A549 (cell line): Measurements from ENCODE around the gene SNTA1.

Experiments used
- CEBPB ChIP-seq, 2 experiments: fragments of >200 bp in 1 of 2; sonication (Bioruptor Twin) in 1 of 2; formaldehyde crosslinking in 1 of 2; IDR thresholded peaks; 2 replicates each; pipeline ENCODE4 v1.6.1; 2012 to 2016
- EP300 ChIP-seq, 2 experiments: fragments of >200 bp; sonication (Bioruptor Twin); formaldehyde crosslinking; IDR thresholded peaks; 2 replicates in 1 of 2; 3 replicates in 1 of 2; pipeline ENCODE4 v1.6.1; 2016 to 2017
- GATA3 ChIP-seq: IDR thresholded peaks from 2 replicates; pipeline ENCODE4 v1.6.1; 2012; ENCODE audit warnings: borderline replicate concordance
- HEYL ChIP-seq: fragments of 250-450 bp; sonication (Bioruptor Pico); IDR thresholded peaks from 2 replicates; pipeline ENCODE4 v1.8.0; 2021; ENCODE audit warnings: mild to moderate bottlenecking, moderate library complexity
- JUN ChIP-seq, 2 experiments: fragments of >200 bp; sonication (Bioruptor Twin); formaldehyde crosslinking; IDR thresholded peaks; 2 replicates in 1 of 2; 3 replicates in 1 of 2; pipeline ENCODE4 v1.6.1; 2016 to 2017
- MAFK ChIP-seq: fragments of 450-650 bp; IDR thresholded peaks from 2 replicates; pipeline ENCODE4 v1.6.1; 2014; ENCODE audit not compliant: partially characterized antibody
- POLR2A ChIP-seq: IDR thresholded peaks from 2 replicates; pipeline ENCODE4 v1.6.1; 2012; ENCODE audit warnings: mild to moderate bottlenecking, low read length
- RAD21 ChIP-seq, 2 experiments: fragments of >200 bp in 1 of 2; sonication (Bioruptor Twin) in 1 of 2; formaldehyde crosslinking in 1 of 2; IDR thresholded peaks in 1 of 2; conservative IDR thresholded peaks in 1 of 2; 2 replicates in 1 of 2; 3 replicates in 1 of 2; pipeline ENCODE4 v1.6.1; 2012 to 2018; ENCODE audit warnings: inconsistent platforms in 1 of 2
- TF ChIP-seq, protein P1 (sequence below): fragments of >200 bp; sonication (Bioruptor Twin); formaldehyde crosslinking; IDR thresholded peaks from 3 replicates; pipeline ENCODE4 v1.5.1; 2016
- TF ChIP-seq, protein P2 (sequence below): fragments of 250-450 bp; sonication (Bioruptor Pico); IDR thresholded peaks from 2 replicates; pipeline ENCODE4 v1.5.0; 2021; ENCODE audit warnings: mild to moderate bottlenecking, moderate library complexity, borderline replicate concordance
- TF ChIP-seq, protein P3 (sequence below): fragments of 200-600 bp; sonication (generic); IDR thresholded peaks from 2 replicates; pipeline ENCODE4 v1.6.1; 2016; ENCODE audit warnings: antibody characterized with exemption, mild to moderate bottlenecking, moderate library complexity
- TF ChIP-seq, protein P4 (sequence below): IDR thresholded peaks from 2 replicates; pipeline ENCODE4 v1.6.1; 2012

DNA sequence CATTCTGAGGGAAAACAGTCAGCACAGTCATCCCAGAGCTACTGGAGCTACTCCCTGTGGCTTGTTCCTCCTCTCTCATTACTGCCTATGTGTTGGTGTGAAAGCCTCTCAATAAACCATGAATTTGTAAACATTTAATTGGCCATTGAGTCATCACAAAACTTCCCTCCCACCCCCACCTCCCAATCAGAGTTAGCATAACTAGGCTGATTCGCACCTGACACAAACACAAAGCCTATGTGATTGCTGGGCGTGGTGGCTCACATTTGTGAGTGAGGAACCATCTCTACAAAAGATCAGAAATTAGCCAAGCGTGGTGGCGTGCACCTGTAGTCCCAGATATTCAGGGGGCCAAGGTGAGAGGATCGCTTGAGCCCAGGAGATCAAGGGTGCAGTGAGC, 17.1 kb upstream of the SNTA1 start:
- TF ChIP-seq, protein P1, sequence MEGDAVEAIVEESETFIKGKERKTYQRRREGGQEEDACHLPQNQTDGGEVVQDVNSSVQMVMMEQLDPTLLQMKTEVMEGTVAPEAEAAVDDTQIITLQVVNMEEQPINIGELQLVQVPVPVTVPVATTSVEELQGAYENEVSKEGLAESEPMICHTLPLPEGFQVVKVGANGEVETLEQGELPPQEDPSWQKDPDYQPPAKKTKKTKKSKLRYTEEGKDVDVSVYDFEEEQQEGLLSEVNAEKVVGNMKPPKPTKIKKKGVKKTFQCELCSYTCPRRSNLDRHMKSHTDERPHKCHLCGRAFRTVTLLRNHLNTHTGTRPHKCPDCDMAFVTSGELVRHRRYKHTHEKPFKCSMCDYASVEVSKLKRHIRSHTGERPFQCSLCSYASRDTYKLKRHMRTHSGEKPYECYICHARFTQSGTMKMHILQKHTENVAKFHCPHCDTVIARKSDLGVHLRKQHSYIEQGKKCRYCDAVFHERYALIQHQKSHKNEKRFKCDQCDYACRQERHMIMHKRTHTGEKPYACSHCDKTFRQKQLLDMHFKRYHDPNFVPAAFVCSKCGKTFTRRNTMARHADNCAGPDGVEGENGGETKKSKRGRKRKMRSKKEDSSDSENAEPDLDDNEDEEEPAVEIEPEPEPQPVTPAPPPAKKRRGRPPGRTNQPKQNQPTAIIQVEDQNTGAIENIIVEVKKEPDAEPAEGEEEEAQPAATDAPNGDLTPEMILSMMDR: no peak
- TF ChIP-seq, protein P2, sequence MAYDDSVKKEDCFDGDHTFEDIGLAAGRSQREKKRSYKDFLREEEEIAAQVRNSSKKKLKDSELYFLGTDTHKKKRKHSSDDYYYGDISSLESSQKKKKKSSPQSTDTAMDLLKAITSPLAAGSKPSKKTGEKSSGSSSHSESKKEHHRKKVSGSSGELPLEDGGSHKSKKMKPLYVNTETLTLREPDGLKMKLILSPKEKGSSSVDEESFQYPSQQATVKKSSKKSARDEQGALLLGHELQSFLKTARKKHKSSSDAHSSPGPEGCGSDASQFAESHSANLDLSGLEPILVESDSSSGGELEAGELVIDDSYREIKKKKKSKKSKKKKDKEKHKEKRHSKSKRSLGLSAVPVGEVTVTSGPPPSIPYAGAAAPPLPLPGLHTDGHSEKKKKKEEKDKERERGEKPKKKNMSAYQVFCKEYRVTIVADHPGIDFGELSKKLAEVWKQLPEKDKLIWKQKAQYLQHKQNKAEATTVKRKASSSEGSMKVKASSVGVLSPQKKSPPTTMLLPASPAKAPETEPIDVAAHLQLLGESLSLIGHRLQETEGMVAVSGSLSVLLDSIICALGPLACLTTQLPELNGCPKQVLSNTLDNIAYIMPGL: no peak
- TF ChIP-seq POLR2A (no peak), JUN (IDR thresholded peaks at IDR 0.05) (no peak), RAD21 (conservative IDR thresholded peaks at IDR 0.05 in 1 of 2, IDR thresholded peaks at IDR 0.05 in 1 of 2) (no peak), HEYL (CRISPR knock-in tag) (no peak), CEBPB (IDR thresholded peaks at IDR 0.05) (no peak), GATA3 (no peak), EP300 (IDR thresholded peaks at IDR 0.05) (no peak), MAFK (no peak)
- TF ChIP-seq, protein P3, sequence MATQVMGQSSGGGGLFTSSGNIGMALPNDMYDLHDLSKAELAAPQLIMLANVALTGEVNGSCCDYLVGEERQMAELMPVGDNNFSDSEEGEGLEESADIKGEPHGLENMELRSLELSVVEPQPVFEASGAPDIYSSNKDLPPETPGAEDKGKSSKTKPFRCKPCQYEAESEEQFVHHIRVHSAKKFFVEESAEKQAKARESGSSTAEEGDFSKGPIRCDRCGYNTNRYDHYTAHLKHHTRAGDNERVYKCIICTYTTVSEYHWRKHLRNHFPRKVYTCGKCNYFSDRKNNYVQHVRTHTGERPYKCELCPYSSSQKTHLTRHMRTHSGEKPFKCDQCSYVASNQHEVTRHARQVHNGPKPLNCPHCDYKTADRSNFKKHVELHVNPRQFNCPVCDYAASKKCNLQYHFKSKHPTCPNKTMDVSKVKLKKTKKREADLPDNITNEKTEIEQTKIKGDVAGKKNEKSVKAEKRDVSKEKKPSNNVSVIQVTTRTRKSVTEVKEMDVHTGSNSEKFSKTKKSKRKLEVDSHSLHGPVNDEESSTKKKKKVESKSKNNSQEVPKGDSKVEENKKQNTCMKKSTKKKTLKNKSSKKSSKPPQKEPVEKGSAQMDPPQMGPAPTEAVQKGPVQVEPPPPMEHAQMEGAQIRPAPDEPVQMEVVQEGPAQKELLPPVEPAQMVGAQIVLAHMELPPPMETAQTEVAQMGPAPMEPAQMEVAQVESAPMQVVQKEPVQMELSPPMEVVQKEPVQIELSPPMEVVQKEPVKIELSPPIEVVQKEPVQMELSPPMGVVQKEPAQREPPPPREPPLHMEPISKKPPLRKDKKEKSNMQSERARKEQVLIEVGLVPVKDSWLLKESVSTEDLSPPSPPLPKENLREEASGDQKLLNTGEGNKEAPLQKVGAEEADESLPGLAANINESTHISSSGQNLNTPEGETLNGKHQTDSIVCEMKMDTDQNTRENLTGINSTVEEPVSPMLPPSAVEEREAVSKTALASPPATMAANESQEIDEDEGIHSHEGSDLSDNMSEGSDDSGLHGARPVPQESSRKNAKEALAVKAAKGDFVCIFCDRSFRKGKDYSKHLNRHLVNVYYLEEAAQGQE: no peak
- TF ChIP-seq, protein P4, sequence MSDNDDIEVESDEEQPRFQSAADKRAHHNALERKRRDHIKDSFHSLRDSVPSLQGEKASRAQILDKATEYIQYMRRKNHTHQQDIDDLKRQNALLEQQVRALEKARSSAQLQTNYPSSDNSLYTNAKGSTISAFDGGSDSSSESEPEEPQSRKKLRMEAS: no peak
